Gastrocnemius medialis (tissue), 4 donors: ENCODE measurements around the gene CHRNA3. TPM values are rescaled to one million over a fixed set of nuclear protein-coding genes. Genes with fewer than 3 reads are reported as not detected.
A peak's percentile ranks its signal among the peaks of the same experiment; 100 is the strongest.

Experiments
- ATAC-seq, 2 donors: fragments of 150-250 bp; one replicate each; pipeline ENCODE4 v1.9.1; 2016
- DNase-seq, 2 donors: peaks; one replicate each; pipeline ENCODE4 v3.0.0-alpha.2; 2019
- H3K27ac ChIP-seq, 4 donors: fragments of 200-600 bp; sonication (generic); 1 replicate in 1 of 4; 2 replicates in 3 of 4; pipeline ENCODE4 v1.5.1; 2016 to 2018; ENCODE audit warnings: mild to moderate bottlenecking in 2 of 4, moderate library complexity in 1 of 4
- H3K27me3 ChIP-seq, 3 donors: fragments of 200-600 bp; sonication (generic) in 2 of 3; 1 replicate in 1 of 3; 2 replicates in 2 of 3; pipeline versions ENCODE4 v1.5.1 to v1.6.0; 2016 to 2019; ENCODE audit warnings: mild to moderate bottlenecking in 1 of 3, moderate library complexity in 1 of 3
- H3K36me3 ChIP-seq, 2 donors: fragments of 200-600 bp; sonication (generic) in 1 of 2; one replicate each; pipeline ENCODE4 v1.5.1; 2017 to 2018
- H3K4me1 ChIP-seq, 2 donors: fragments of 200-600 bp; sonication (generic) in 1 of 2; one replicate each; pipeline ENCODE4 v1.5.1; 2016 to 2017; ENCODE audit warnings: mild to moderate bottlenecking in 2 of 2
- H3K4me3 ChIP-seq, 4 donors: fragments of 200-600 bp; sonication (generic) in 3 of 4; 1 replicate in 1 of 4; 2 replicates in 3 of 4; pipeline ENCODE4 v1.5.1; 2016 to 2019; ENCODE audit warnings: mild to moderate bottlenecking in 2 of 4
- H3K9me3 ChIP-seq, 3 donors: fragments of 200-600 bp; sonication (generic) in 2 of 3; 1 replicate in 1 of 3; 2 replicates in 2 of 3; pipeline ENCODE4 v1.5.1; 2016 to 2019
- POLR2A ChIP-seq, 2 donors: fragments of 450-650 bp; IDR thresholded peaks; one replicate each; pipeline ENCODE4 v1.6.1; 2017; ENCODE audit warnings: antibody characterized with exemption in 2 of 2, mild to moderate bottlenecking in 2 of 2, moderate library complexity in 2 of 2
- in situ Hi-C, 4 donors: fragments of 200-750 bp; cut with MboI; loops; one replicate each; pipeline versions ENCODE4 v1.15.0 to v1.8.0; 2017; ENCODE audit warnings: low sequenced_read_pairs in 4 of 4
- intact Hi-C: fragments of 100-400 bp; cut with DNase I; formaldehyde crosslinking; loops from one replicate; pipeline ENCODE4 v1.15.1; 2023; ENCODE audit warnings: low total_unique reads
- total RNA-seq, 4 donors: library from RNA; depleted of rRNA; stranded (reverse); fragments of >200 nt; gene quantifications; one replicate each; pipeline versions ENCODE4 v1.1.0 to v1.2.3, GENCODE V29; 2016
- TF ChIP-seq, protein P1 (sequence below), 5 experiments: fragments of 450-650 bp in 3 of 5; fragments of 200-600 bp in 2 of 5; sonication (generic) in 2 of 5; IDR thresholded peaks in 4 of 5; conservative IDR thresholded peaks in 1 of 5; 1 replicate in 4 of 5; 2 replicates in 1 of 5; pipeline ENCODE4 v1.5.1; 2016 to 2019; ENCODE audit warnings: antibody characterized with exemption in 5 of 5, mild to moderate bottlenecking in 3 of 5, moderate library complexity in 3 of 5

Gene CHRNA3
- total RNA-seq, 4 donors from 2014 or later = 0.11 TPM; not detected in 3

DNA sequence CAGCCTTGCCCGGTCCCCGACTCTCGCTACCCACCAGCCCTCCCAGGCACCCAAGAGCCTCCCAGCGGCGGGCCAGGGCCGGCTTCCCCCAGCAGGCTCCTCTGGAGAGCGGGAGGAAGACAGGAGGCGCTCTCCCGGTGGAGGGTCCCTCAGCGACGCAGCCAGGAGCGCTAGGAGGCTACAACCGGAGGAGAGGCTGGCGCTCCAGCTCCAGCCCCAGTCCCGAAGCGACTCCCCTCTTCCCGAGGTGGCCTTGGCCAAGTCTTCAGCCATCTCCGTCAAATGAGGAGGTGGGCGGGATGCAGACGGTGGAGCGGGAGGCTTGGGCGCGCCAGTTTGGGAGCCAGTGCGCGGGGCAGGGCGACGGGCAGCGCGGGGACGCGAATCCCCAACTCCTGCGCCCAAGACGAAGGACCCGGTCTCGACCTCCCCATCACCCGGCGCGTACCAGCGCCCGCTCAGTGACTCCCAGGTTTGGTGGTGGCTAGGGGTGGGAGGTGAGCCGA, 722 bp downstream of the CHRNA3 start:
- DNase-seq (no peak), ATAC-seq (no peak)
- Histone ChIP-seq H3K4me3 (peak overlapping the region; percentile 25 to 50 (median 40)), H3K27me3 (peaks cover 32 to 39% (median 38%) of the 10 kb centered on the region in 3 donors), H3K9me3 (no peaks in the 10 kb centered on the region), H3K36me3 (no peaks in the 10 kb centered on the region), H3K27ac (no peak overlapping the region), H3K4me1 (peaks cover 0 to 7% of the 10 kb centered on the region in 2 donors)
- intact Hi-C loops (no loop called here), in situ Hi-C loops (loop anchor here in 1 of 4 donors (10.0 kb wide), 1 partner anchor 75 kb away; no protein-coding TSS in a partner anchor)
- no peak for TF ChIP-seq POLR2A (IDR thresholded peaks at IDR 0.05)
- TF ChIP-seq, protein P1, sequence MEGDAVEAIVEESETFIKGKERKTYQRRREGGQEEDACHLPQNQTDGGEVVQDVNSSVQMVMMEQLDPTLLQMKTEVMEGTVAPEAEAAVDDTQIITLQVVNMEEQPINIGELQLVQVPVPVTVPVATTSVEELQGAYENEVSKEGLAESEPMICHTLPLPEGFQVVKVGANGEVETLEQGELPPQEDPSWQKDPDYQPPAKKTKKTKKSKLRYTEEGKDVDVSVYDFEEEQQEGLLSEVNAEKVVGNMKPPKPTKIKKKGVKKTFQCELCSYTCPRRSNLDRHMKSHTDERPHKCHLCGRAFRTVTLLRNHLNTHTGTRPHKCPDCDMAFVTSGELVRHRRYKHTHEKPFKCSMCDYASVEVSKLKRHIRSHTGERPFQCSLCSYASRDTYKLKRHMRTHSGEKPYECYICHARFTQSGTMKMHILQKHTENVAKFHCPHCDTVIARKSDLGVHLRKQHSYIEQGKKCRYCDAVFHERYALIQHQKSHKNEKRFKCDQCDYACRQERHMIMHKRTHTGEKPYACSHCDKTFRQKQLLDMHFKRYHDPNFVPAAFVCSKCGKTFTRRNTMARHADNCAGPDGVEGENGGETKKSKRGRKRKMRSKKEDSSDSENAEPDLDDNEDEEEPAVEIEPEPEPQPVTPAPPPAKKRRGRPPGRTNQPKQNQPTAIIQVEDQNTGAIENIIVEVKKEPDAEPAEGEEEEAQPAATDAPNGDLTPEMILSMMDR (IDR thresholded peaks at IDR 0.05 in 4 of 5, conservative IDR thresholded peaks at IDR 0.05 in 1 of 5) = no peak

DNA sequence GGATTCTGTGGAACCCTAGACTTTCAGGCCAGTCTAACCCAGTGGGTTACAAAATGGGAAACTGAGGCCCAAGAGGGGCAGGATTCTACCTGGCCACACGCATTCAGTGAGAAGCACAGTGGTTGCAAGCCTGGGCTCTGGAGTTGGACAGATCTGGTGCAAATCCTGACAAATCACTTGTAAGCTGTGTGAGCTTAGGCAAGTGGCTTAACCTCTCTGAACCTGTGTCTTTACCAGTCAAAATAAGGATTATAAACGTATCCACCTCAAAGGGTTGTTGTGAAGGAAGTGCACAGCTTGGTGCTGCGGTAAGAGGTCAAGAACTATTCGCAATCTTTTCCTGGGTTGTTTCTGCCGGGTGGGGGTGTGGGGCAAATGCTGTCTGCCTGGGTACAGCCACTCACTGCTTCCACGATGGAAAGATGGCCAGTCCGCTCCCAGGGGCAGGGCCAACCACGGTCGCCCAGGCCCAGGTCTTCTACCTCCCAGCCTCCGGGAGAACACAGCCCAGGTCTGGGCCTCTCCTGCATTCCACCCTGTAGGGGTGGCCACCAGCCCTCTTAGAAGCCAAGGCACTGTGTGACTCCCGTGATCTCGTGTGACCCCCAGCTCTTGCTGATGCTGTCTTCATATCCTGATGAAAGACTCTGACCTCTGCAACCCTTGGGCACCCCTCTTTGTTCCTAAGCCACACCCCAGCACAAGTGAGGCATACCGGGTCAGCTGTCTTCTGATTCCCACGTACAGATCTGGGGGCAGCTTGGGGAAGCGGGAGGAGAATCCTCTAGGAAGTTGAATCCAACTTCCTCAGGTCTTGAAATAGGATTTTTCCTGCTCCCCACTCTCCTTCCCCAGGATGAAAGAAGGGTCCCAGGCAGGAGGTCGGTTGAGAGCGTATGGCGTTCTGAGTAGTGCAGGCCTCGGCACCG, 1.5 kb downstream of the CHRNA3 start:
- Histone ChIP-seq H3K4me3 (peak overlapping the region in 2 of 4 donors; percentile 25 to 50), H3K4me1 (peaks cover 0 to 7% of the 10 kb centered on the region in 2 donors), H3K9me3 (no peaks in the 10 kb centered on the region), H3K36me3 (no peaks in the 10 kb centered on the region), H3K27ac (no peak overlapping the region), H3K27me3 (peaks cover 32 to 39% (median 38%) of the 10 kb centered on the region in 3 donors)
- ATAC-seq (no peak), DNase-seq (no peak)
- in situ Hi-C loops = loop anchor here in 2 of 4 donors (5.0 to 10.0 kb wide), 3 partner anchors 88 to 136 kb away; no protein-coding TSS in a partner anchor
- TF ChIP-seq POLR2A (IDR thresholded peaks at IDR 0.05) = no peak
- TF ChIP-seq, protein P1 (IDR thresholded peaks at IDR 0.05 in 4 of 5, conservative IDR thresholded peaks at IDR 0.05 in 1 of 5) = no peak
- intact Hi-C loops = no loop called here

GRCh38 chr15:78618490-78618934, 2.3 kb downstream of the CHRNA3 start:
- in situ Hi-C loops = loop anchor here in 2 of 4 donors (5.0 to 10.0 kb wide), 3 partner anchors 89 to 136 kb away; no protein-coding TSS in a partner anchor
- intact Hi-C loops = loop anchor here (1.0 kb wide), 2 partner anchors 91 to 133 kb away; no protein-coding TSS in a partner anchor

DNA sequence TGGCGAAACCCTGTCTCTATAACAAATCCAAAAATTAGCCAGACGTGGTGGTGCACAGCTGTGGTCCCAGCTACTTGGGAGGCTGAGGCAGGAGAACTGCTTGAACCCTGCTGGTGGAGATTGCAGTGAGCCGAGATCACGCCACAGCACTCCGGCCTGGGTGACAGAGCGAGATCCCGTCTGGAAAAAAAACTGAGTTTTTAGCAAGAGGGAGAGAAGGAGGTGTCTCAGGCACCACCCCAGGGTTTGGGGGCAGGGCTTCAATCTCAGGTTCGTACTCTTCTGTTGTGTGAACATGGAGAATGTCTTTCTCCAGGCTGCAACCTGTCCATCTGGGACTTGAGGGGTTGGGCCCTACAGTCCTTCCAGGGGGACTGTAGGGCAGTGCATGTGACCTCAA, 2.7 kb downstream of the CHRNA3 start:
- intact Hi-C loops (loop anchor here (1.0 kb wide), 2 partner anchors 91 to 133 kb away; no protein-coding TSS in a partner anchor), in situ Hi-C loops (loop anchor here in 2 of 4 donors (5.0 to 10.0 kb wide), 3 partner anchors 89 to 137 kb away; no protein-coding TSS in a partner anchor)
- Histone ChIP-seq H3K9me3 (no peaks in the 10 kb centered on the region), H3K4me1 (peaks cover 0 to 7% of the 10 kb centered on the region in 2 donors), H3K27ac (no peak overlapping the region), H3K4me3 (no peak overlapping the region), H3K27me3 (peaks cover 32 to 38% (median 34%) of the 10 kb centered on the region in 3 donors), H3K36me3 (no peaks in the 10 kb centered on the region)
- TF ChIP-seq, protein P1 (IDR thresholded peaks at IDR 0.05 in 4 of 5, conservative IDR thresholded peaks at IDR 0.05 in 1 of 5) = no peak
- no peak for DNase-seq
- ATAC-seq = peak in 1 of 2 donors; percentile 22

More at GRCh38 chr15:78618490-78618934, 2.3 kb downstream of the CHRNA3 start:
- no peak overlapping the region for H3K4me3 ChIP-seq
- DNase-seq (peak; percentile 71 to 80), ATAC-seq (peak; percentile 75 to 91)
- TF ChIP-seq, protein P1 (IDR thresholded peaks at IDR 0.05 in 4 of 5, conservative IDR thresholded peaks at IDR 0.05 in 1 of 5) = peak; percentile 58 to 91 (median 85)
- no peak for TF ChIP-seq POLR2A (IDR thresholded peaks at IDR 0.05)
- peaks cover 32 to 38% (median 38%) of the 10 kb centered on the region in 3 donors for H3K27me3 ChIP-seq
- H3K36me3 ChIP-seq = no peaks in the 10 kb centered on the region
- H3K4me1 ChIP-seq = peaks cover 0 to 7% of the 10 kb centered on the region in 2 donors
- H3K27ac ChIP-seq = no peak overlapping the region
- H3K9me3 ChIP-seq = no peaks in the 10 kb centered on the region
